ENCODE results near the gene ALK.

GRCh38 chr2:29143657-29144056 is 777.7 kb downstream of the ALK start:
- TF ChIP-seq CTCF (IDR thresholded peaks at IDR 0.05) (no peak), POLR2A (IDR thresholded peaks at IDR 0.05) (no peak)
